BJ (cell line): Measurements from ENCODE around the gene ARHGEF10L. TPM values are rescaled to one million over a fixed set of nuclear protein-coding genes. Genes with fewer than 3 reads are reported as not detected.

Experiments used
- CTCF ChIA-PET: fragments of 350-600 bp; formaldehyde crosslinking; extraction: SDS; loops from one replicate; lab custom pipeline; 2021; ENCODE audit warnings: antibody characterized with exemption, inconsistent platforms; lab: Yijun Ruan, JAX
- POLR2A ChIA-PET: fragments of 300-600 bp; sonication (Branson Sonifier 250); formaldehyde crosslinking; extraction: SDS; loops from one replicate; lab custom pipeline; 2021; ENCODE audit warnings: antibody characterized with exemption; lab: Charles Lee
- DNase-seq: peaks from one replicate; pipeline ENCODE4 v3.0.0-alpha.2; 2011; ENCODE audit warnings: low read depth
- H3K27me3 ChIP-seq: 2 replicates; pipeline ENCODE4 v1.6.0; 2011; ENCODE audit warnings: low read length; ENCODE audit not compliant: control insufficient read depth, insufficient read depth
- H3K36me3 ChIP-seq: 2 replicates; pipeline ENCODE4 v1.5.1; 2011; ENCODE audit warnings: low read length; ENCODE audit not compliant: control insufficient read depth, insufficient read depth
- H3K4me3 ChIP-seq: 2 replicates; pipeline ENCODE4 v1.5.1; 2011; ENCODE audit warnings: low read depth, mild to moderate bottlenecking, control low read depth, low read length
- polyA plus RNA-seq: library from polyadenylated mRNA; depleted of rRNA; stranded (reverse); fragments of >200 nt; gene quantifications from 2 replicates; pipeline ENCODE4 v1.2.3, GENCODE V29; 2011
- TF ChIP-seq, protein P1 (sequence below): IDR thresholded peaks from 2 replicates; pipeline ENCODE4 v1.5.1; 2011; ENCODE audit warnings: low read depth, mild to moderate bottlenecking, control low read depth, inconsistent platforms, low read length, moderate library complexity; ENCODE audit not compliant: insufficient read depth

The ARHGEF10L gene
- polyA plus RNA-seq, 1 experiment = 12.5 TPM

- TF ChIP-seq, protein P1, sequence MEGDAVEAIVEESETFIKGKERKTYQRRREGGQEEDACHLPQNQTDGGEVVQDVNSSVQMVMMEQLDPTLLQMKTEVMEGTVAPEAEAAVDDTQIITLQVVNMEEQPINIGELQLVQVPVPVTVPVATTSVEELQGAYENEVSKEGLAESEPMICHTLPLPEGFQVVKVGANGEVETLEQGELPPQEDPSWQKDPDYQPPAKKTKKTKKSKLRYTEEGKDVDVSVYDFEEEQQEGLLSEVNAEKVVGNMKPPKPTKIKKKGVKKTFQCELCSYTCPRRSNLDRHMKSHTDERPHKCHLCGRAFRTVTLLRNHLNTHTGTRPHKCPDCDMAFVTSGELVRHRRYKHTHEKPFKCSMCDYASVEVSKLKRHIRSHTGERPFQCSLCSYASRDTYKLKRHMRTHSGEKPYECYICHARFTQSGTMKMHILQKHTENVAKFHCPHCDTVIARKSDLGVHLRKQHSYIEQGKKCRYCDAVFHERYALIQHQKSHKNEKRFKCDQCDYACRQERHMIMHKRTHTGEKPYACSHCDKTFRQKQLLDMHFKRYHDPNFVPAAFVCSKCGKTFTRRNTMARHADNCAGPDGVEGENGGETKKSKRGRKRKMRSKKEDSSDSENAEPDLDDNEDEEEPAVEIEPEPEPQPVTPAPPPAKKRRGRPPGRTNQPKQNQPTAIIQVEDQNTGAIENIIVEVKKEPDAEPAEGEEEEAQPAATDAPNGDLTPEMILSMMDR = no peak
- Histone ChIP-seq H3K4me3 (no peak overlapping the region), H3K27me3 (no peaks in the 10 kb centered on the region), H3K36me3 (peaks cover 18% of the 10 kb centered on the region)
- DNase-seq = no peak
- POLR2A ChIA-PET = no interaction called here
- CTCF ChIA-PET = interaction anchor here (1.2 kb wide), 1 partner anchor 17 kb away, joined by 5 read pairs; no protein-coding TSS in a partner anchor
Observed at GRCh38 chr1:17645068-17645911, 105.8 kb downstream of the ARHGEF10L start.

- Histone ChIP-seq H3K36me3 (peaks cover 16% of the 10 kb centered on the region), H3K27me3 (no peaks in the 10 kb centered on the region), H3K4me3 (no peak overlapping the region)
- TF ChIP-seq, protein P1 = no peak
- DNase-seq = no peak
- CTCF ChIA-PET = interaction anchor here (1.4 kb wide), 1 partner anchor 12 kb away, joined by 4 read pairs; no protein-coding TSS in a partner anchor
- POLR2A ChIA-PET = no interaction called here
Observed at GRCh38 chr1:17646444-17647280, 107.2 kb downstream of the ARHGEF10L start.

DNA sequence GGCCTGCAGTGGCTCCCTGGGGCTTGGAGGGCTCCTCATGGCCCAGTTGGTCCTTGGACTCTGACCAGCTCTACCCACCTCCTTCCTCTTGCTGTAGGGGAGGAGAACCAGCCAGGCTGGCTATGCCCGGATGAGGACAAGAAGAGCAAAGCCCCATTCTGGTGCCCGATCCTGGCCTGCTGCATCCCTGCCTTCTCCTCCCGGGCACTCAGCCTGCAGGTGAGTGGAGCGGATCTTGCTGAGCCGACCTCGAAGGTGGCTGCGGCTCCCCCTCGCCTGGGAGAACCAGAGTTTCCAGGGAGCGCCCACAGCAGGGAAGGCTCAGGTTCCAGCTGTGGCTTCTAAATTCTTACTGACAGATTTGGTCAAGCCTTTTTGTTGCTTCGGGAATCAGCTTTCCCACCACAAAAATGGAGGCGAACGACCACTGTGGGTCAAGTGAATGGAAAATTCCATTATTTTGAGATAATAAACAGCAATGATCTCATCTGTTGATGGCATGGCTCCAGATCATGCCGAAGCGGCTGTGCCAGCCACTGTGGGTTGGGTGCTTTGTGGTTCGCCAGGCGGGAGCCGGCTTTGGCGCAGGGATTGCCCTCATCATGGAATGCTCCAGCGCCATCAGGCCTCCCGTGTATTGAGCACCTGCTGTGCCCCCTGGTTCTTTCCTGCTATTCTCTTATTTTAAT, 109.1 kb downstream of the ARHGEF10L start:
- Histone ChIP-seq H3K4me3 (no peak overlapping the region), H3K36me3 (peaks cover 13% of the 10 kb centered on the region), H3K27me3 (no peaks in the 10 kb centered on the region)
- TF ChIP-seq, protein P1 = no peak
- POLR2A ChIA-PET = no interaction called here
- DNase-seq = no peak
- CTCF ChIA-PET = interaction anchor here (1.1 to 5.7 kb wide), 3 partner anchors 13 to 154 kb away, joined by 4 to 35 read pairs (median 7); no protein-coding TSS in a partner anchor

GRCh38 chr1:17649371-17650106, 110.0 kb downstream of the ARHGEF10L start:
- Histone ChIP-seq H3K4me3 (no peak overlapping the region), H3K36me3 (peaks cover 16% of the 10 kb centered on the region), H3K27me3 (no peaks in the 10 kb centered on the region)
- ChIA-PET CTCF (interaction anchor here (5.7 kb wide), 1 partner anchor 12 kb away, joined by 35 read pairs; no protein-coding TSS in a partner anchor), POLR2A (no interaction called here)
- TF ChIP-seq, protein P1 = no peak
- no peak for DNase-seq
